A549 (cell line): Measurements from ENCODE around the gene RPS6KA2.

Experiments
- CHD4 ChIP-seq: fragments of 200-600 bp; sonication (generic); IDR thresholded peaks from 2 replicates; pipeline ENCODE4 v1.6.1; 2016; ENCODE audit warnings: antibody characterized with exemption, mild to moderate bottlenecking, borderline replicate concordance
- JUN ChIP-seq, 2 experiments: fragments of >200 bp; sonication (Bioruptor Twin); formaldehyde crosslinking; IDR thresholded peaks; 2 replicates in 1 of 2; 3 replicates in 1 of 2; pipeline ENCODE4 v1.6.1; 2016 to 2017
- RAD21 ChIP-seq, 2 experiments: fragments of >200 bp in 1 of 2; sonication (Bioruptor Twin) in 1 of 2; formaldehyde crosslinking in 1 of 2; IDR thresholded peaks in 1 of 2; conservative IDR thresholded peaks in 1 of 2; 2 replicates in 1 of 2; 3 replicates in 1 of 2; pipeline ENCODE4 v1.6.1; 2012 to 2018; ENCODE audit warnings: inconsistent platforms in 1 of 2
- TF ChIP-seq, protein P1 (sequence below): fragments of >200 bp; sonication (Bioruptor Twin); formaldehyde crosslinking; IDR thresholded peaks from 3 replicates; pipeline ENCODE4 v1.5.1; 2016
- TF ChIP-seq, protein P2 (sequence below): fragments of 200-600 bp; sonication (generic); IDR thresholded peaks from 2 replicates; pipeline ENCODE4 v1.6.1; 2016; ENCODE audit warnings: antibody characterized with exemption, mild to moderate bottlenecking, moderate library complexity

- TF ChIP-seq, protein P1, sequence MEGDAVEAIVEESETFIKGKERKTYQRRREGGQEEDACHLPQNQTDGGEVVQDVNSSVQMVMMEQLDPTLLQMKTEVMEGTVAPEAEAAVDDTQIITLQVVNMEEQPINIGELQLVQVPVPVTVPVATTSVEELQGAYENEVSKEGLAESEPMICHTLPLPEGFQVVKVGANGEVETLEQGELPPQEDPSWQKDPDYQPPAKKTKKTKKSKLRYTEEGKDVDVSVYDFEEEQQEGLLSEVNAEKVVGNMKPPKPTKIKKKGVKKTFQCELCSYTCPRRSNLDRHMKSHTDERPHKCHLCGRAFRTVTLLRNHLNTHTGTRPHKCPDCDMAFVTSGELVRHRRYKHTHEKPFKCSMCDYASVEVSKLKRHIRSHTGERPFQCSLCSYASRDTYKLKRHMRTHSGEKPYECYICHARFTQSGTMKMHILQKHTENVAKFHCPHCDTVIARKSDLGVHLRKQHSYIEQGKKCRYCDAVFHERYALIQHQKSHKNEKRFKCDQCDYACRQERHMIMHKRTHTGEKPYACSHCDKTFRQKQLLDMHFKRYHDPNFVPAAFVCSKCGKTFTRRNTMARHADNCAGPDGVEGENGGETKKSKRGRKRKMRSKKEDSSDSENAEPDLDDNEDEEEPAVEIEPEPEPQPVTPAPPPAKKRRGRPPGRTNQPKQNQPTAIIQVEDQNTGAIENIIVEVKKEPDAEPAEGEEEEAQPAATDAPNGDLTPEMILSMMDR = no peak
- TF ChIP-seq RAD21 (conservative IDR thresholded peaks at IDR 0.05 in 1 of 2, IDR thresholded peaks at IDR 0.05 in 1 of 2) (no peak), JUN (IDR thresholded peaks at IDR 0.05) (no peak), CHD4 (no peak)
- TF ChIP-seq, protein P2, sequence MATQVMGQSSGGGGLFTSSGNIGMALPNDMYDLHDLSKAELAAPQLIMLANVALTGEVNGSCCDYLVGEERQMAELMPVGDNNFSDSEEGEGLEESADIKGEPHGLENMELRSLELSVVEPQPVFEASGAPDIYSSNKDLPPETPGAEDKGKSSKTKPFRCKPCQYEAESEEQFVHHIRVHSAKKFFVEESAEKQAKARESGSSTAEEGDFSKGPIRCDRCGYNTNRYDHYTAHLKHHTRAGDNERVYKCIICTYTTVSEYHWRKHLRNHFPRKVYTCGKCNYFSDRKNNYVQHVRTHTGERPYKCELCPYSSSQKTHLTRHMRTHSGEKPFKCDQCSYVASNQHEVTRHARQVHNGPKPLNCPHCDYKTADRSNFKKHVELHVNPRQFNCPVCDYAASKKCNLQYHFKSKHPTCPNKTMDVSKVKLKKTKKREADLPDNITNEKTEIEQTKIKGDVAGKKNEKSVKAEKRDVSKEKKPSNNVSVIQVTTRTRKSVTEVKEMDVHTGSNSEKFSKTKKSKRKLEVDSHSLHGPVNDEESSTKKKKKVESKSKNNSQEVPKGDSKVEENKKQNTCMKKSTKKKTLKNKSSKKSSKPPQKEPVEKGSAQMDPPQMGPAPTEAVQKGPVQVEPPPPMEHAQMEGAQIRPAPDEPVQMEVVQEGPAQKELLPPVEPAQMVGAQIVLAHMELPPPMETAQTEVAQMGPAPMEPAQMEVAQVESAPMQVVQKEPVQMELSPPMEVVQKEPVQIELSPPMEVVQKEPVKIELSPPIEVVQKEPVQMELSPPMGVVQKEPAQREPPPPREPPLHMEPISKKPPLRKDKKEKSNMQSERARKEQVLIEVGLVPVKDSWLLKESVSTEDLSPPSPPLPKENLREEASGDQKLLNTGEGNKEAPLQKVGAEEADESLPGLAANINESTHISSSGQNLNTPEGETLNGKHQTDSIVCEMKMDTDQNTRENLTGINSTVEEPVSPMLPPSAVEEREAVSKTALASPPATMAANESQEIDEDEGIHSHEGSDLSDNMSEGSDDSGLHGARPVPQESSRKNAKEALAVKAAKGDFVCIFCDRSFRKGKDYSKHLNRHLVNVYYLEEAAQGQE = no peak
Measured at GRCh38 chr6:166449036-166449435, 178.0 kb downstream of the RPS6KA2 start.
